ENCODE data around the gene LOXL4.

DNA sequence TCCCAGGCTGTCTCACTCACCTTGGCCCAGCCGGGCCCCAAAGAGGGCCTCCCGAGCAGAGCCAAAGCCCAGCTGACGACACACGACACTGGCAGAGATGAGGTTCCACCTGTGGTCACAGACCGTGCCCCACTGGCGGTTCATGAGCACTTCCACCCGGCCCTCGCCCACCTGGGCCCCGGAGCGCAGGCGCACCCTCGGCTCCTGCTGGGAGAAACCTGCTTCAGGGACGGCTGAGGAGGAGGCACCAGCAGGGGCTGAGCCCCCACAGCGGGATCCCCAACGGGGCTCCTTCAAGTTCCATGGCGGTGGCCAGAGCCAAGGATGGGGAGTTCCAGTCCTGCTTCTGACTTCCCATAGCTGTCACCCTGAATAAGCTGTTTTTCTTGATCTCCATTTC, 10.0 kb downstream of the LOXL4 start:
- TF ChIP-seq, protein P1, sequence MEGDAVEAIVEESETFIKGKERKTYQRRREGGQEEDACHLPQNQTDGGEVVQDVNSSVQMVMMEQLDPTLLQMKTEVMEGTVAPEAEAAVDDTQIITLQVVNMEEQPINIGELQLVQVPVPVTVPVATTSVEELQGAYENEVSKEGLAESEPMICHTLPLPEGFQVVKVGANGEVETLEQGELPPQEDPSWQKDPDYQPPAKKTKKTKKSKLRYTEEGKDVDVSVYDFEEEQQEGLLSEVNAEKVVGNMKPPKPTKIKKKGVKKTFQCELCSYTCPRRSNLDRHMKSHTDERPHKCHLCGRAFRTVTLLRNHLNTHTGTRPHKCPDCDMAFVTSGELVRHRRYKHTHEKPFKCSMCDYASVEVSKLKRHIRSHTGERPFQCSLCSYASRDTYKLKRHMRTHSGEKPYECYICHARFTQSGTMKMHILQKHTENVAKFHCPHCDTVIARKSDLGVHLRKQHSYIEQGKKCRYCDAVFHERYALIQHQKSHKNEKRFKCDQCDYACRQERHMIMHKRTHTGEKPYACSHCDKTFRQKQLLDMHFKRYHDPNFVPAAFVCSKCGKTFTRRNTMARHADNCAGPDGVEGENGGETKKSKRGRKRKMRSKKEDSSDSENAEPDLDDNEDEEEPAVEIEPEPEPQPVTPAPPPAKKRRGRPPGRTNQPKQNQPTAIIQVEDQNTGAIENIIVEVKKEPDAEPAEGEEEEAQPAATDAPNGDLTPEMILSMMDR (IDR thresholded peaks at IDR 0.05), result no peak
- TF ChIP-seq POLR2A (IDR thresholded peaks at IDR 0.05), result no peak

Measured in transverse colon (tissue), 3 donors.